GM21723 (cell line): ENCODE data around the gene ABHD18.
A peak's percentile ranks its signal among the peaks of the same experiment; 100 is the strongest.
"Not testable (repeated sequence)": the region's sequence is repeated elsewhere in the genome, so short reads cannot be mapped to it uniquely, and the experiment has no call there.

Experiments
- ATAC-seq: cut with Tn5 transposase; IDR thresholded peaks from one replicate; pipeline ENCODE4 v1.9.1; 2021; ENCODE audit warnings: mild to moderate bottlenecking, moderate library complexity; ENCODE audit not compliant: unreplicated experiment

The ABHD18 gene

DNA sequence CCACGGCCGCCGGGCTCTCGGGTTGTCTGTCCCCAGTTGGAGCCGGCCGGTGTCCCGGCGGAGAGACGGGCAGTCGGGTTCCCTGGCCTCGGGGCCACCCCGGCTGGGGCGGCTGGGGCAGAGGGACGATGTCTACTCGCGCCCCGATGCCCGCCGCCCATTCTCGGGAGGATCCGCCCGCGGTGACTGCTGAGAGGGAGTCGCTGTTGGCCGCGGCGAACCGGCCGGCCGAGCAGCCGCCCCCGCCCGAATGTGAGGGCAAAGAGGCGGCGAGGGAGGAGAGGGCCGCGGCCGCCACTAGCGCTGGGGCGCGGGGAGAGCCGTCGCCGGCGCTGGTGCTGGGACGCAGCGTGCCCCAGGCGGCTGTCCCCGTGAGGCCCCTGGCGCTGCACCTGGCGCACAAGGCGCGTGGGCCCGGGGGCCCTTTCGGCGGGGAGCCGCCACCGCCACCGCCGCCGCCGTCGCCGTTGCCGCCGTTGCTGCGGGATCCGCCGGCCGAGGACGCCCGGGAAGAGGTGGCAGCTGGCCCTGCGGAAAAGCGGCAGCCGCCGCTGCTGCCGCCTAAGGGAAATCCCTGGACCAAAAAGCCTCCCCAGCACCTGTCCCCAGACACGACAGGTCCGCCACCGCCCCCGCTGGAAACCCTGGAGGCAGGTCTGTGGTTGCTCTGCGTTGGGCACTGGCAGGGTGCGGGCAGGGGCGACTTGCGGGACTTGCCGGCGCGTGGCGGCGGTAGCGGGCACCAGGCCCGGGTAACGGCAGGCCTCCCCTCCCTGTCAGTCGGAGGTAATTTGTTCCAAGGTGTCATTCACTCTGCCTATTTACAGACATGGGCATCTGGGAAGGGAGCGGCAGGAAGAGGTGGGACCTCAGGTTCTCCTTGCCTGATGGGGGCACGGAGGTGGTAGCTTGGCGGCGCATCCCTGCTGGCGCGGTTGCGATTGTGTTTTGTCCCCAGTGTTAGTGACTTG, 96.6 kb downstream of the ABHD18 start:
- ATAC-seq, result peak; percentile 40

DNA sequence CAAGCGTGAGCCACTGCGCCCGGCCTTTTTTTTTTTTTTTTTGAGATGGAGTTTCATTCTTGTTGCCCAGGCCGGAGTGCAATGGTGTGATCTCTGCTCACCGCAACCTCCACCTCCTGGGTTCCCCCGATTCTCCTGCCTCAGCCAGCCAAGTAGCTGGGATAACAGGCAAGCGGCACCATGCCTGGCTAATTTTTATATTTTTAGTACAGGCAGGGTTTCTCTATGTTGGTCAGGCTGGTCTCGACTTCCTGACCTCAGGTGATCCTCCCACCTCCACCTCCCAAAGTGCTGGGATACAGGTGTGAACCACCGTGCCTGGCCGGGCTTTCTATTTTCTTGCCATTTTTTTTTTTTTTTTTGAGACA, 101.2 kb downstream of the ABHD18 start:
- ATAC-seq, result not testable (repeated sequence)

GRCh38 chr4:128068918-128069317, 103.7 kb downstream of the ABHD18 start:
- ATAC-seq, result no peak

GRCh38 chr4:128076464-128076863, 111.3 kb downstream of the ABHD18 start:
- ATAC-seq, result no peak
